Neuronal stem cell (in vitro differentiated cells): Measurements from ENCODE around the gene TSPAN17.

Experiments
- DNase-seq: peaks from one replicate; pipeline ENCODE4 v3.0.0-alpha.2; 2013; ENCODE audit warnings: low spot score
- H2AFZ ChIP-seq: one replicate; pipeline ENCODE4 v1.6.1; 2013; ENCODE audit warnings: mild to moderate bottlenecking, low read length, inconsistent platforms
- H2AK5ac ChIP-seq: 2 replicates; pipeline ENCODE4 v1.6.1; 2013; ENCODE audit warnings: low read depth, mild to moderate bottlenecking, inconsistent platforms, low read length, moderate library complexity, mixed read lengths
- H2BK120ac ChIP-seq: 2 replicates; pipeline ENCODE4 v1.6.1; 2013; ENCODE audit warnings: low read depth, mild to moderate bottlenecking, inconsistent platforms, low read length, moderate library complexity, mixed read lengths
- H2BK12ac ChIP-seq: one replicate; pipeline ENCODE4 v1.6.1; 2013; ENCODE audit warnings: low read length, inconsistent platforms
- H2BK15ac ChIP-seq: 2 replicates; pipeline ENCODE4 v1.6.1; 2013; ENCODE audit warnings: mild to moderate bottlenecking, low read length, inconsistent platforms, mixed read lengths
- H2BK5ac ChIP-seq: one replicate; pipeline ENCODE4 v1.6.1; 2013; ENCODE audit warnings: inconsistent platforms, mild to moderate bottlenecking, low read length, moderate library complexity
- H3K14ac ChIP-seq: one replicate; pipeline ENCODE4 v1.6.1; 2013; ENCODE audit warnings: low read length, inconsistent platforms
- H3K18ac ChIP-seq: 2 replicates; pipeline ENCODE4 v1.6.1; 2013; ENCODE audit warnings: low read length, inconsistent platforms
- H3K23ac ChIP-seq: 2 replicates; pipeline ENCODE4 v1.6.1; 2013; ENCODE audit warnings: low read depth, mild to moderate bottlenecking, mixed read lengths, low read length, inconsistent platforms; ENCODE audit not compliant: poor library complexity
- H3K27ac ChIP-seq: replicated peaks from 3 replicates; pipeline ENCODE4 v1.5.1; 2013; ENCODE audit warnings: low read length, inconsistent platforms
- H3K27me3 ChIP-seq, 3 experiments: 2 replicates each; pipeline ENCODE4 v1.6.1; 2013; ENCODE audit warnings: low read length in 3 of 3, mild to moderate bottlenecking in 2 of 3, inconsistent platforms in 1 of 3, low read depth in 1 of 3, mixed read lengths in 1 of 3, moderate library complexity in 1 of 3; ENCODE audit not compliant: control insufficient read depth in 3 of 3, insufficient read depth in 3 of 3
- H3K36me3 ChIP-seq, 2 donors: replicated peaks in 1 of 2; 2 replicates each; pipeline ENCODE4 v1.6.1; 2013; ENCODE audit warnings: low read length in 2 of 2; ENCODE audit not compliant: control insufficient read depth in 2 of 2, insufficient read depth in 2 of 2
- H3K4ac ChIP-seq: 2 replicates; pipeline ENCODE4 v1.6.1; 2013; ENCODE audit warnings: inconsistent platforms, mild to moderate bottlenecking, low read length, moderate library complexity
- H3K4me1 ChIP-seq, 2 donors: 1 replicate in 1 of 2; 2 replicates in 1 of 2; pipeline ENCODE4 v1.6.1; 2013; ENCODE audit warnings: low read length in 2 of 2, low read depth in 1 of 2; ENCODE audit not compliant: control insufficient read depth in 2 of 2, insufficient read depth in 1 of 2
- H3K4me2 ChIP-seq: one replicate; pipeline ENCODE4 v1.6.1; 2013; ENCODE audit warnings: mild to moderate bottlenecking, low read length, inconsistent platforms; ENCODE audit not compliant: insufficient read depth, poor library complexity, severe bottlenecking
- H3K4me3 ChIP-seq, 2 donors: 2 replicates each; pipeline ENCODE4 v1.5.1; 2013; ENCODE audit warnings: low read length in 2 of 2, mild to moderate bottlenecking in 2 of 2, inconsistent platforms in 1 of 2, moderate library complexity in 1 of 2
- H3K79me1 ChIP-seq: one replicate; pipeline ENCODE4 v1.6.1; 2013; ENCODE audit warnings: low read depth, mild to moderate bottlenecking, inconsistent platforms, low read length, moderate library complexity
- H3K9ac ChIP-seq: one replicate; pipeline ENCODE4 v1.6.1; 2013; ENCODE audit warnings: mild to moderate bottlenecking, low read depth, low read length, inconsistent platforms; ENCODE audit not compliant: poor library complexity
- H3K9me3 ChIP-seq, 2 donors: replicated peaks in 1 of 2; 2 replicates each; pipeline versions ENCODE3 to v1.6.1; 2013; ENCODE audit warnings: low read length in 2 of 2, mild to moderate bottlenecking in 2 of 2, inconsistent platforms in 1 of 2, low read depth in 1 of 2, mixed read lengths in 1 of 2, moderate library complexity in 1 of 2; ENCODE audit not compliant: control insufficient read depth in 2 of 2, insufficient read depth in 1 of 2
- H4K8ac ChIP-seq: one replicate; pipeline ENCODE4 v1.6.1; 2013; ENCODE audit warnings: low read depth, mild to moderate bottlenecking, inconsistent platforms, low read length, moderate library complexity
- H4K91ac ChIP-seq: one replicate; pipeline ENCODE4 v1.6.1; 2013; ENCODE audit warnings: low read length, low read depth, mild to moderate bottlenecking, inconsistent platforms; ENCODE audit not compliant: poor library complexity
- WGBS, 2 donors: extraction: QIAGEN DNeasy Blood & Tissue Kit; methylation state at CpG; one replicate each; pipeline ENCODE4 v1.1.7; 2013; ENCODE audit warnings: missing lambda C conversion rate in 2 of 2, mixed read lengths in 1 of 2; ENCODE audit not compliant: insufficient read length in 2 of 2, insufficient replicate concordance in 1 of 2; ENCODE audit errors: extremely low coverage in 2 of 2; 5-methylcytosine and 5-hydroxymethylcytosine counted together

TSPAN17 gene

DNA sequence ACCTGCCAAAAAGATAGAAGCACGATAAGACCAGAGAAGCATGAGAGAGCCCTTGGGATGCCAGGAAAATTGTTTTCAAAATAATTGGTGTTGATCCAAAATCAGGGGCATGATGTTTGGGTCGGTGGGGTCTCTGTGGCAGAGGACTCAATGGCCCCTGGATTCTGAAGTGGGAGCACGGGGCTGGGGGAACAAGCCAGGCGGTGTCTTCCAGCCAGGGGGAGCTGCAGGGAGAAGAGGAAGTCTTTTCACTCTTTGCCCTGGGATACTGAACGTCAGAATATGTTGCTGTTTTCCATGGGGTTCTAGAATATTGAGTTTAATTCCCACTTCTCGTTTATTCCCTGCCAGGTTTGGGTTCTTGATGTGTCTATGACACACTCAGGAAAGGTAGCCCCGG is 20.4 kb downstream of the TSPAN17 start:
- peaks cover 0 to 50% (median 0%) of the 10 kb centered on the region in 3 experiments for H3K27me3 ChIP-seq

DNA sequence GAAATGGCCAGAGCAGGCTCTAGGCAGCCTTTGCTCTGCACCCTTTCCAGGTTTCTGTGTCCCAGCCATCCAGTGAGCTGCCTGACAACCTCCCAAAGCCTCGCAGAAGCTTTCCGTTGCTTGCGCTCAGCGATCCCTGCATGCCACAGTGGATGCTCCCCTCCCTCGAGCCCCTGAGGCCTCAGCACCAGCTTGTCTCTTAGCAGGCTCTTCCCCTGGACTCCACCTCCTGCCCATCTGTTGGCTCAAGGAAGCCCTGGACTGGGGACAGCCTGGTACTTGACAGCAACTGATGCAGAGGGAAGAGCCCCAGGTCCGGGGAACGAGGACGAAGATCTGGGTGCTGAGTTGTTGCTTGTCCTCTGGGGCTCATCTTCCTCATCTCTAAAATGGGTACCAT is 23.2 kb downstream of the TSPAN17 start:
- peaks cover 0 to 36% (median 0%) of the 10 kb centered on the region in 3 experiments for H3K27me3 ChIP-seq
- DNase-seq: no peak
- H3K4me3 ChIP-seq: no peak overlapping the region
- no peak overlapping the region for H3K4ac ChIP-seq
- H3K9me3 ChIP-seq: no peaks in the 10 kb centered on the region
- no peak overlapping the region for H3K4me2 ChIP-seq
- peaks cover 0 to 7% of the 10 kb centered on the region in 2 donors for H3K4me1 ChIP-seq
- H3K36me3 ChIP-seq: no peaks in the 10 kb centered on the region
- no peak overlapping the region for H3K9ac ChIP-seq
- no peak overlapping the region for H3K14ac ChIP-seq
- H3K18ac ChIP-seq: peak overlapping the region; percentile 51
- WGBS, 2 donors: no CpG with 5 or more reads among the region's 8 CpGs
- no peak overlapping the region for H4K8ac ChIP-seq
- H2AFZ ChIP-seq: no peak overlapping the region
- no peaks in the 10 kb centered on the region for H3K79me1 ChIP-seq
- no peak overlapping the region for H4K91ac ChIP-seq
- H2BK5ac ChIP-seq: no peak overlapping the region
- H2BK12ac ChIP-seq: no peak overlapping the region
- H2BK15ac ChIP-seq: no peak overlapping the region
- no peak overlapping the region for H3K23ac ChIP-seq
- H3K27ac ChIP-seq: no peak overlapping the region
- no peak overlapping the region for H2BK120ac ChIP-seq
- no peak overlapping the region for H2AK5ac ChIP-seq

More for the DNA sequence above, 20.4 kb downstream of the TSPAN17 start:
- Histone ChIP-seq H3K9ac (no peak overlapping the region), H2BK120ac (no peak overlapping the region), H3K79me1 (no peaks in the 10 kb centered on the region), H3K4me1 (peaks cover 0 to 15% of the 10 kb centered on the region in 2 donors), H2BK12ac (no peak overlapping the region), H2AFZ (no peak overlapping the region), H3K4me2 (no peak overlapping the region), H3K14ac (no peak overlapping the region), H2BK15ac (no peak overlapping the region), H3K23ac (no peak overlapping the region), H2AK5ac (no peak overlapping the region), H3K27ac (no peak overlapping the region), H3K36me3 (no peaks in the 10 kb centered on the region), H3K4me3 (no peak overlapping the region), H3K4ac (no peak overlapping the region), H3K18ac (no peak overlapping the region), H4K8ac (no peak overlapping the region), H3K9me3 (no peaks in the 10 kb centered on the region), H2BK5ac (no peak overlapping the region), H4K91ac (no peak overlapping the region)
- no CpG with 5 or more reads among the region's 7 CpGs for WGBS, 2 donors
- no peak for DNase-seq

DNA sequence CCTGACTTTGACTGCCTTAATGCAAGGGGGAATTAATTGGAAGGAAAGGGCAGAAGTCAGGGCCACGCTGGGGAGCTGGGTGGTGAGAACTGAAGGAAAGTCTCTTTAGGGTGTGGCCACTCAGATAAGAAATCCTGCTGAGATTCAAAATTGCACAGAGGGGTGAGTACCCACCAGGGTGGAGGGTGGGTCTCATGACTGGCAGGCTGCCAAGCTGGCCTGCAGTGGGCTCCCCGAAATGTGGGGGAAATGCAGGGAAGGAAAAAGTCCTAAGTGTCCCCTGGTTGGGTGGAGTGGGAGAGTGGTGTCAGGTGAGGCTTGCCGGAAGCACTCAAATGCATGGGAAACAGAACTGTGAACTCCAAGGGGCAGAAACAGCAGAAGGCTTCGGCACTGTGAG is 24.1 kb downstream of the TSPAN17 start:
- Histone ChIP-seq H2AK5ac (no peak overlapping the region), H3K27me3 (peaks cover 0 to 36% (median 0%) of the 10 kb centered on the region in 3 experiments), H2BK15ac (no peak overlapping the region), H3K9me3 (no peaks in the 10 kb centered on the region), H2AFZ (no peak overlapping the region), H3K14ac (no peak overlapping the region), H3K79me1 (no peaks in the 10 kb centered on the region), H3K4me2 (no peak overlapping the region), H3K36me3 (no peaks in the 10 kb centered on the region), H4K91ac (no peak overlapping the region), H3K9ac (no peak overlapping the region), H3K4me3 (no peak overlapping the region), H3K4me1 (peaks cover 0 to 9% of the 10 kb centered on the region in 2 donors), H2BK5ac (no peak overlapping the region), H4K8ac (no peak overlapping the region), H2BK120ac (no peak overlapping the region), H3K18ac (no peak overlapping the region), H3K27ac (no peak overlapping the region), H3K23ac (no peak overlapping the region), H2BK12ac (no peak overlapping the region), H3K4ac (no peak overlapping the region)
- DNase-seq: no peak
- no CpG with 5 or more reads among the region's 4 CpGs for WGBS, 2 donors

DNA sequence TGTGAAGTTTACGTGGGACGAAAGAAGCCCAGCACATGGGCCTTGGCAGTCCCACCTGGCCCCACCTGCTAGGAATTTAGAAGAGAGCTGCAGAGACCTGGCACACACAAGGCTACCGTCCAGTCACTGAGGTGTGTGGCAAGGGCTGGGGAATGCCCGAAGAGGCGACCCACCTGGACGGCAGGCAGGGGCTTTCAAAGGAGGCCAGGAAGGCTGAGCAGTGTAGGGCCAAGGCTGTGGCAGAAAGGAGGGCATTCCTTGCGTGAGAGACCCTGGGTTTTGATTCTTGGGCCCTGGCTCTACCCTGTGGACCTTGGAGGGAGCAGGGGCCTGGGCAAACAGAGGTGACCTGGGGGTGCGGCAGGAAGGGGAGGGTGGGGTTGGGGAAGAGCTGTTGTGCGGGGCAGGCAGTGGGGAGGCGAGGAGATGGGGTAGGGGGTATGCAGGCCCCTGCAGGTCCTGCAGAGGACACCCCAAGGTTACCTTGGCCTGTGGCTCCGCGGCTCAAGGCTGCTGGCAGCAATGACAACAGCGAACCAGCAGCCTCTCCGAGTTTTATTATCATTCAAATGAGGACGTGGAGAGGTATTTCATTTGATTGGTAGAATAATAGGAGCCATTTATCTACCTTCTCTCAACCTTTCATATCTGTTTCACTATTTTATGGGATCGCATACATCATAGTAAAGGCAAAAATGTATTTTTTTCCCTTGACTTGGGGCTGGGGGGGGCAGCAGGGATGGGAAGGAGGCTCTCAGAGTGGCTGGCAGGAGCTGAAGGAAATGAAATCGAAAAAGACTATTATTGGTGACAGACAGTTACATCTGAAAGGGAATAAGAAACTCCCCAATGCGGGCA is 24.8 kb downstream of the TSPAN17 start:
- Histone ChIP-seq H3K27ac (no peak overlapping the region), H2BK15ac (peak overlapping the region; percentile 51), H3K4me1 (peaks cover 0 to 9% of the 10 kb centered on the region in 2 donors), H3K14ac (no peak overlapping the region), H3K9me3 (no peaks in the 10 kb centered on the region), H4K91ac (no peak overlapping the region), H3K36me3 (no peaks in the 10 kb centered on the region), H2AK5ac (no peak overlapping the region), H3K79me1 (no peaks in the 10 kb centered on the region), H3K4me2 (no peak overlapping the region), H3K27me3 (peaks cover 0 to 41% (median 0%) of the 10 kb centered on the region in 3 experiments), H3K4me3 (peak overlapping the region in 1 of 2 donors; percentile 28), H2BK12ac (no peak overlapping the region), H2BK5ac (no peak overlapping the region), H3K23ac (no peak overlapping the region), H2BK120ac (no peak overlapping the region), H3K4ac (no peak overlapping the region), H3K9ac (no peak overlapping the region), H3K18ac (peak overlapping the region; percentile 52), H2AFZ (no peak overlapping the region), H4K8ac (no peak overlapping the region)
- no peak for DNase-seq
- no CpG with 5 or more reads among the region's 18 CpGs for WGBS, 2 donors
